ENCODE data around the gene LRG1. TPM values are rescaled to one million over a fixed set of nuclear protein-coding genes. Genes with fewer than 3 reads are reported as not detected.

LRG1 gene
- under 0.01 and 0.88 TPM in 2 replicates for total RNA-seq

DNA sequence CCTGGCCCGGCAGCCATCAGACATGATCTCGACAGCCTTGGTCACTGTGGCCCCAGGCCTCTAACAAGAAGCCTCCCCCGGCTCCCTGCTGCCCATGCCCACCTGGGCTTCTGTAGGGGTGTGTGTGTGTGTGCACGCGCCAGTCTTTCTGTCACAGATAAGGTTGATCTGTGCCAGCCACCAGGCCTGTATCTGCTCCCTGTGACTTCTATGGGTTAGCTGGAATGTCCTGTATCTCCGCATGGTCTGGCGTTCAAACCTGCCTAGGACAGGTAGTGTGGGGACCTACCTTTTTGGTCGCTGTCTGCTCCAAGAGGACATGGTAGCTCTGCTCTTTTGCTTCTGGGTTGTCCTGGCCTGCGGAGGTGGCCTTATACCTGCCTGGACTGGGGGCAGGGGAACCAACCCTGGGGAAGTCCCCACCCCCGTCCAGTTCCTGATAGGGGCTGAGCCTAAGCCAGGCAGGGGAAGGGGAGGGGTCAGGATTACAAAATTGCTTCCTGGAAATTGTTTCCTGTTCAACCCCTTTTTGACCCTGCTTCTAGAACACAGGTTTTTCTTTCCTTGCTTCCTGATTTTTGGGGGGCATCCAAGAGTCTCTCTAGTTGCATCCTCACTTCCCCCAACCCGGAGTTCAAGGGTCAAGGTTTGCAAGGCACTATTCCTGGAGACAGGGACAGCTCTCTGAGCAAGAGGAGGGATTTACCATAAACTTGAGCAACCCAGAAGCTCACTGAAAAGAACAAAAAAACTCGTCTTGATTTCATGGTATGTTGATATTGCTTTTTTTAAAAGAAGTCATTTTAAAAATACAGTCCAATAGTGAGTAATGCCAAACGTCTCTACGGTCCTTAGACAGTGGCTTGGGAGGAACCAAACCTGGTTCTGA is at the start of gene LRG1:
Gene LRG1, minus strand, starts transcription at position 344 of the 889 bp plus-strand sequence. Its CDS starts 23 bp downstream, at position 321.

GRCh38 chr19:4559569-4559968 is 19.7 kb upstream of the LRG1 start, which contains the start of gene SEMA6B:
TSS of gene SEMA6B (minus strand) at chr19:4559684. CDS start at chr19:4558457, 1,227 bp downstream.

GRCh38 chr19:4534836-4535658 is 4.8 kb downstream of the LRG1 start, which contains the start of gene PLIN5:
TSS of gene PLIN5 (minus strand) at chr19:4535224. CDS start at chr19:4534074, 1,150 bp downstream.

DNA sequence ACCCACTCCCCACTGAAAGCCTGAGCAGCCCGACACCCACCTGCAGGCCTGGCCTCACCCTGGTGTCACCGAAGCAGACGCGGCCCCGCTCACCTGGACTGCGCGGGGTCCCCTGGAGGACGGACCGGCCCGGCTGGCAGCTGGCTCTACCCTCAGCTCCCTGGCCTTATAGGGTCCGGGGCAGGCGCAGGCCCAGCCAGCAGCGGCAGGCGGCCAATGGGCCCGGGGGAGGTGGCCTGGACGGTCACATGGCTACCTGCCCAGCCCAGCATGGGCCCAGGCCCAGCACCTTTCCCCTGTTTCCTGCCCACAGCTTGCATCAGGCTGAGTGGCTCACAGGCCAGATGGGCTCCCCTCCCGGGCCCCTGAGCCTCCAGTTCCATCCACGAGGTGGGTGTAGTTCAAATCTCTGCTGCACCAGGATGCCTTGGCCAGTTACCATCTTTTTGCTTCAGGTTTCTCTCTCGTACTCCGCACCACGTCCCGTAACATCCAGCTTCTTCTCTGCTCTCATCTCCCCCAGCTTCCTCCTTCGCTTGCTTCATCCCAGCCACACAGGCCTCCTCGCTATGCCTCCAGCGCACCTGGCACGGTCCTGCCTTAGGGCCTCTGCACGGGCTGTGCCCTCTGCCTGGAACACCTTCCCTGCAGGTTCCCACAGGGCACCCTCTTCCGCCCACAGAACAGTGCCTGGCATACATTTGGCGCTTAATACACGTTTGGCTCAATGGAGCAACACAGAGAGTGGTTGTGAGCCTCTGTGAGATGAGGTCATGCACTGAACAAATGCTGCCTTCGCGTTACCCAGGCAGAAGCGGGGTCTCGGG is 21.3 kb downstream of the LRG1 start, which contains the start of gene PLIN4:
Gene PLIN4, minus strand, starts transcription at position 142 of the 827 bp plus-strand sequence. CDS start 214 bp downstream, outside the sequence.

Other genes starting within 250 kb of the LRG1 start
- gene TMIGD2, start 237.6 kb downstream of the LRG1 start, total RNA-seq: not detected in 2 replicates
- gene FSD1, start 235.4 kb downstream of the LRG1 start, total RNA-seq: 21.2 and 30.5 TPM in 2 replicates
- gene STAP2, start 201.2 kb downstream of the LRG1 start, total RNA-seq: 3.0 and 7.1 TPM in 2 replicates
- 2.7 and 4.3 TPM in 2 replicates for gene MPND, start 196.5 kb downstream of the LRG1 start, total RNA-seq
- 89.3 and 117 TPM in 2 replicates for gene SH3GL1, start 139.5 kb downstream of the LRG1 start, total RNA-seq
- gene CHAF1A, start 137.4 kb downstream of the LRG1 start, total RNA-seq: 9.7 and 15.5 TPM in 2 replicates
- gene UBXN6, start 82.2 kb downstream of the LRG1 start, total RNA-seq: 67.9 and 82.5 TPM in 2 replicates
- gene HDGFL2, start 67.7 kb downstream of the LRG1 start, total RNA-seq: 75.5 and 86.1 TPM in 2 replicates
- gene PLIN4, start 21.6 kb downstream of the LRG1 start, total RNA-seq: under 0.01 and 0.96 TPM in 2 replicates
- gene PLIN5, start 4.8 kb downstream of the LRG1 start, total RNA-seq: not detected in 2 replicates
- 1.7 and 7.7 TPM in 2 replicates for gene SEMA6B, start 19.6 kb upstream of the LRG1 start, total RNA-seq
- 3.9 and 4.6 TPM in 2 replicates for gene TNFAIP8L1, start 99.5 kb upstream of the LRG1 start, total RNA-seq
- gene MYDGF, start 130.3 kb upstream of the LRG1 start, total RNA-seq: 94.0 and 239 TPM in 2 replicates
- 31.7 and 58.6 TPM in 2 replicates for gene DPP9, start 183.8 kb upstream of the LRG1 start, total RNA-seq